Skin of body (tissue), 2 donors: Measurements from ENCODE around the gene LHFPL3. TPM values are rescaled to one million over a fixed set of nuclear protein-coding genes. Genes with fewer than 3 reads are reported as not detected.

Experiments used
- DNase-seq: peaks from one replicate; lab custom pipeline; 2025; lab: John Stamatoyannopoulos, UW
- total RNA-seq: library from RNA; depleted of rRNA; stranded (reverse); fragments of >200 nt; gene quantifications from one replicate; pipeline ENCODE4 v1.2.3, GENCODE V29; 2014

LHFPL3 gene
- total RNA-seq, 1 donor from 2014 or later, result 0.39 TPM

- no peak for DNase-seq
Measured at GRCh38 chr7:104795616-104796398, 467.4 kb downstream of the LHFPL3 start.

DNA sequence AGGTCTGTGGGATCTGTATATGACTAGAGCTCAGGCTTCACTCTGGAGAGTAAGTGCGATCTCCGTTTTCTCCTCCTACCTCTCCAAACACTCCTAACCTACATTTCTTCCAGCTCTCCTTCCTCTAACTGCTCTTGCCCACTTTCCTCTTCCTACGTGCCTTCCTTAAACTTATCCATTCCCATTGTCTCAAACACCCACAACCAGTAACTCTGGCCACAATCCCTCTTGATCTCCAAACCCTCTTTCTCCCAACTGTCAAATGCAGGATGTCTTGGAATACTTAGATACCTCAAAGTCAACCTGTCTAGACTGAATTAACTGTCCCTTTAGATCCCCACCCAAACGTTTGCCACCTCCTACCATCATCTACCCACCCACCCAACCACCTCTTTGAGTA, 471.9 kb downstream of the LHFPL3 start:
- DNase-seq, result no peak

DNA sequence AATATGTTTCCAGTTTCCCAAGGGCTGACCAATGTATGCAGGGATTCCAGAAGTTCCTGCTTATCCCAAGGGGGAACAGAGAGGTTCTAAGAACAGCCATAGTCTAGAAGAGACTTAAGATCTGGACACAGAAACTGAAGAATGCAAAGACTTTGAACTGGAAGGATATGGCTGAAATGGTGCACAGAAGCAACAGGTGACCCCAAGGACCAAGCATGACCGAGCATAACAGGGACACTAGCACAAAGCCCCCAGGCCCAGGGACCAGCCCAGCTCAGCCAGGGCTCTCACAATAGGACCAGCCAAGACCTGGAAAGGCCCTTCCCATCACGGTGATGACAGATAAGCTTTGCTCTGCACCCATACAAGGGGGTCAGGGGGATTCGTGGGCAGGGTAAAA, 472.6 kb downstream of the LHFPL3 start:
- no peak for DNase-seq

GRCh38 chr7:104803931-104804330, 475.5 kb downstream of the LHFPL3 start:
- DNase-seq, result no peak

DNA sequence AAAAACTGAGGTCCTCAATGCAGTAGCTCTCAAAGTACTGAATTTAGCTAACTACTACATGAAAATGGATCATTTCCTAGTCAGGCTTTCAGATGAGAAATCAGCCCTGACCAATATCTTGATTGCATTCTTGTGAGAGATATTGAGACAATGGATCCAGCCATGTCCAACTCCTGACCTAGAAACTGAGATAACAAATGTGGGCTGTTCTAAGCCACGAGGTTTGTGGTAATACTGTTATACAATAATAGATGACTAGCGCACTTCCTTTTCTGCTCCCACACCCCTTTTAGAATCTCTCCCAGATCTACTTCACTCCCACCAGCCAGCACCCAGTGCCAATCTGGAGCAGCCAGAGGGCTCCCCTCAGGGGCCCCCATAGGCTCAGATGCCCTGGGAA, 476.3 kb downstream of the LHFPL3 start:
- DNase-seq, result no peak

- peak; percentile 14 for DNase-seq
Measured at GRCh38 chr7:104805449-104806317, 477.3 kb downstream of the LHFPL3 start.

DNA sequence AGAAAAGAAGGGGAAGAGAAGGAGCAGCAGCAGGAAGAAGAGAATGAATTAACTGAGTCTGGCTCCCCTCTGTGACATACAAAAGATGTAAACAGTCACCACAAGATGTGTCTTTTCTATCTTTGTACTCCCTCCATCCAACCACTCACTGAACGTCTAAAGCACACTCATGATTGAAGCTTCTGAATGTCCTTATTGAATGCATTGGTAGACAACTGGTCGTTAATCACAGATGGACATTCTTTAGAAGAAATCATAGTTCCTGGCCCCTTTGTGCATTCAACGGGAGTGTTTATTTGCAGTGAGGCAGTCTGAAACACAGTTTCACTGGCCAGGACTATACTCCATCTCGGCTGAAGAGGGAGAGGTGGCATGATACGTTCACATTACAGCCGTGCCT, 479.3 kb downstream of the LHFPL3 start:
- DNase-seq, result no peak

- no peak for DNase-seq
Measured at GRCh38 chr7:104809906-104810305, 481.5 kb downstream of the LHFPL3 start.

DNA sequence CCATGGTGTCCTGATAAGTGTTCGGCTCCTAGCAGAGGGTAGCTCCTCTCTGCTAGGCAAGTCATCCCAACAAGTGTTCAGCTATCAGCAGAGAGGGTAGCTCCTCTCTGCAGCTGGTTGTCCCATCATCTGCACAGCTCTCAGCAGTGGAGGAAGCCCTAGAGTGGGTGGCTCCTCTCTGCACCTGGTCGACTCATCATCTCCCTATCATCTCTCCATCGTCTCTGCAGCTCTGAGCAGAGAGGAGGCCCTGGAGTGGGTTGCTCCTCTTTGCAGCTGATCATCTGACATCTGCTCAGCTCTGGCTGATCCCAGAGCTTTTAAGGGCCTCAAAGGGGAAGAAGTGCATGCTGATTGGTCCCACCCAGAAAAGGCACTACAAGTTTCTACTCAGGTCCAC, 485.7 kb downstream of the LHFPL3 start:
- DNase-seq, result no peak

- DNase-seq, result no peak
Measured at GRCh38 chr7:104814671-104815400, 486.4 kb downstream of the LHFPL3 start.

GRCh38 chr7:104816537-104816936, 488.1 kb downstream of the LHFPL3 start:
- no peak for DNase-seq

GRCh38 chr7:104818961-104819880, 490.8 kb downstream of the LHFPL3 start:
- DNase-seq, result peak; percentile 72

DNA sequence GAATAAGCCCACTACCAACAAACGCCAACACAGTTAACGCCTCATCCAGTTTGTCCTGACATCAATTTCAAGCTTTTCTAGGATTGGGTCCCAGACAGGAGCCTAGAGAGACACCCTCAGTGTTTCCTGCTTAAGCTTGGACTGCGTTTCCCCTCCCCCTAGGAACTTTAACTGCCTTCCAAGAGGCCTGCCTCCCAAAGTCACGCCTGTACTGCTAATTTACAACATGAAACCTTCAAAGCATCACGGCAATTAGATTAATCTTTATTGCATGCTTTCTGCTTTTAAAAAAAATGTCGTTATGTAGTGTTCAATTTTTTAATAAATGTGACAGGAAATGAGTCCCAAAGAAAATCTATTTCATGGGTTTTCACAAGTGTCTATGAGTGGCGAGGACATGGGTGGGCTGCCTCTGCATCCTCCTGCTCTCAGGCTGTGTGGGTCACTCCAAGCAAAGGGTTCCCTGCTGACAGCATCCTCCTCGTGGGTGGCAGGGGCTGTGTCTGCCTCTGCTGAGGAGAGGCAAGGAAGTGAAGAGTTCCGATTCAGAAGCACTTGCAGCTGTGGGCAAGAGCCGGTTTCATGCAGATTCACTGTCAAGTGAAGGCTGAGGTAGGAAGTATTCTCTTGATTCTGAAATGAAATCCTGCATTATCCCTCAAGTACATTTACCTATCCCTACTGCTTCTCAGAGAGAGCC, 492.6 kb downstream of the LHFPL3 start:
- DNase-seq, result no peak

GRCh38 chr7:104823177-104823576, 494.8 kb downstream of the LHFPL3 start:
- DNase-seq, result no peak

GRCh38 chr7:104825099-104825498, 496.7 kb downstream of the LHFPL3 start:
- DNase-seq, result no peak

GRCh38 chr7:104826135-104826534, 497.7 kb downstream of the LHFPL3 start:
- DNase-seq, result no peak

- DNase-seq, result no peak
Measured at GRCh38 chr7:104836976-104837375, 508.6 kb downstream of the LHFPL3 start.

GRCh38 chr7:104838537-104839299, 510.3 kb downstream of the LHFPL3 start:
- DNase-seq, result peak; percentile 8

GRCh38 chr7:104839842-104840241, 511.4 kb downstream of the LHFPL3 start:
- no peak for DNase-seq
